Adipocyte (in vitro differentiated cells): ENCODE results near the gene PMEPA1.

ENCODE experiments used
- DNase-seq: peaks from one replicate; pipeline ENCODE4 v3.0.0-alpha.2; 2015; ENCODE audit warnings: low read depth
- H3K27me3 ChIP-seq: replicated peaks from 2 replicates; pipeline ENCODE4 v1.7.0; 2013; ENCODE audit warnings: mild to moderate bottlenecking, low read length, moderate library complexity; ENCODE audit not compliant: control insufficient read depth, insufficient read depth
- H3K36me3 ChIP-seq: 2 replicates; pipeline ENCODE4 v1.7.0; 2013; ENCODE audit warnings: low read length, mild to moderate bottlenecking, moderate library complexity; ENCODE audit not compliant: control insufficient read depth, insufficient read depth, severe bottlenecking
- H3K4me1 ChIP-seq: 2 replicates; pipeline ENCODE4 v1.7.0; 2013; ENCODE audit warnings: mild to moderate bottlenecking, low read length, moderate library complexity; ENCODE audit not compliant: control insufficient read depth, insufficient read depth
- H3K4me3 ChIP-seq: 2 replicates; pipeline ENCODE4 v1.7.0; 2013; ENCODE audit warnings: mild to moderate bottlenecking, low read length, moderate library complexity
- H3K9ac ChIP-seq: 2 replicates; pipeline ENCODE4 v1.7.0; 2013; ENCODE audit warnings: mild to moderate bottlenecking, low read length, moderate library complexity
- H3K9me3 ChIP-seq: 2 replicates; pipeline ENCODE4 v1.7.0; 2013; ENCODE audit warnings: mild to moderate bottlenecking, low read length, moderate library complexity; ENCODE audit not compliant: control insufficient read depth

The PMEPA1 gene

DNA sequence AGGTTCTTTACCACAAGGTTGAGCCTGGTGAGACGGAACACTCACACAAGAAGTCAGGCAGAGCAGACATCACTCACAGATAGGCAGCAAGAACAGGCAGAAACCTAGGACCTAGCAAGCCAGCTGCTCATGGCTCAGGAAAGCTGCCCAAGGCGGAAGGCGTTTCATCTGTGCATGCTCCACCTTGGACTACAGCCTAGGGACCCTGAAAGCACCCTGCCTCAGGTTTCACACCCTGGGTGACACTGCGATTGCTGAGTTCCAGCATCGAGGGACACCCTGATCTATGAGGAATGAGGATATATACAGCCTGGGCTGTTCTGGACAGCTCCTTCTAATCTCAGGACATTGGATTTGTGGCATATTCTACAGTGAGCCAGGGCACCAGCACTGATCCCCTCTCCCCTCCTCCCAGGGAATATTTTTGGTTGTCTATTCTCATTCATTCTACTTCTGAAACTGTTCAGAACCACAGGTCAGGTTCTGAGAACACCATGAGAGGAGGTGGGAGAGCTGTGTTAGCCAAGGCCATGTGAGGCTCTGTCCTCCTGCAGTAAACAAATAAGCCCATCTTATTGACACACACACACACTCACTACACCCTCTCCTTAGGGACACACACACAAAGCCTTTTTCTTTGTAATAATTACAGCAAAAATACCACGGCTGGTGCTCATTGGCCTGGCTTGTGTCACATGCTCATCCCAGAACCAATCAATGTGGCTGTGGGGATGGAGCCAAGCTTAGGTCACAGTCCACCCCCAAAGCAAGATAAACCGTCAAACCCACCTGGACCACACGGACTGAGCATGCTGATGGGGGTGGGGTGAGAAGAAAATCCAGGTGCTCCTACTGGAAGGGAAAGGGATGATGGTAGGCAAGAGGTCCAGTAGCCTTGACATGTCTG lies 26.3 kb upstream of the PMEPA1 start:
- Histone ChIP-seq H3K36me3 (no peaks in the 10 kb centered on the region), H3K4me3 (no peak overlapping the region), H3K9ac (no peak overlapping the region), H3K27me3 (peaks cover 74% of the 10 kb centered on the region), H3K9me3 (no peaks in the 10 kb centered on the region), H3K4me1 (no peaks in the 10 kb centered on the region)
- DNase-seq, result no peak

DNA sequence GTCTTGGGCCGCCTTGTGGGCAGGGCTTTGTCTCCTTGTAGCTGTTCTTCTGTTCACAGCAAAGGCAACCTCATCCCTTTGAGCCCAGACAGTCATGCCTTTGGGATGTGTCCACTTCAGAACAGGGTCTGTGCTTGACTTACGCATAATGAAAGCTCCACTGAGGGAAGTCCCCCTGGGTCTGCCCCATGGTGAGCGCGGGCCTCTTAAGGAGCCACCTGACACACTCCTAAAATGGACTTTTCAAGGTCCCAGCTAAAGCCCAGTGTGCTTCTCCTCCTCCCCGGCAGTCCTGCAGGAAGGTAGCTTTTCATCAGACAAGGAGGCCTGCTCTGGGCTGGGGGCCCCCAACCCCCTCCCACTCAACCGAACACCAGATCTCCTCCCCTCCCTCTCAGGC lies 24.9 kb upstream of the PMEPA1 start:
- H3K27me3 ChIP-seq, result peaks cover 79% of the 10 kb centered on the region
- no peaks in the 10 kb centered on the region for H3K4me1 ChIP-seq
- no peaks in the 10 kb centered on the region for H3K36me3 ChIP-seq
- no peak for DNase-seq
- H3K4me3 ChIP-seq, result no peak overlapping the region
- no peak overlapping the region for H3K9ac ChIP-seq
- no peaks in the 10 kb centered on the region for H3K9me3 ChIP-seq

DNA sequence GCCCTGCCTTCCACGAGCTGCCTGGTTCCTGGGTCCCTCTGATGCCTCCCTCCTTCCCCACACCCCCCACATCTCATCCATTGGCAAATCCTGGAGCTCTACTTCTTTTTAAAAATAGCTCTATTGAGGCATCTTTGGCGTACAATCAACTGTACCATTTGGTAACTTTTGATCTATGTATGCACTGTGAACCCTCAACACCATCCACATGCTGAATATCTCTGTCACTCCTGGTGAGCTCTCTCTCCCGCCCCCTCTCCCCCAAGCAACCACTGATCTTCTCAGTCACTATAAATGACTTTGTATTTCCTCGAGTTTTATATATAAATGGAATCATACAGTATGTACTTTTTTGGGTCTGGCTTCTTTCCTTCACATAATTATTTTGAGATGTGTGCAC lies 22.4 kb upstream of the PMEPA1 start:
- Histone ChIP-seq H3K4me3 (no peak overlapping the region), H3K9ac (no peak overlapping the region), H3K27me3 (peaks cover 85% of the 10 kb centered on the region), H3K9me3 (no peaks in the 10 kb centered on the region), H3K36me3 (no peaks in the 10 kb centered on the region), H3K4me1 (no peaks in the 10 kb centered on the region)
- DNase-seq, result no peak

DNA sequence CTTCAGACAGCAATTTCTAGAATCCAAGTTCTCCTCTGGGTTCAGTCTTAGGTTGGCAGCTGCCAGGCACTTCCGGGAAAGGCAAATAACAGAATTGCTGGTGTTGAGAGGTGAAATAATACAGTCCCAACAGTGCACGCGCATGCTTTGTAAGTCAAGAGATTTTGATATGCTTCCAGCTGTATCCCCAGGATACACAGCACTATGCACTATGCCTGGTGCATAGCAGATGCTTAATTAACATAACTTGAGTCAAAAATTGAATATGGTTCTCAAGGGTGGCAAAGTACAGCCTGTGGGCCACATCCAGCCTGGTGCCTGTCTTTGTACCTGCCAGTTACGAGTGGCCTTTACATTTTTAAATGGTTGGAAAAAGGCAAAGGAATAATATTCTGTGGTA lies 18.9 kb upstream of the PMEPA1 start:
- Histone ChIP-seq H3K36me3 (no peaks in the 10 kb centered on the region), H3K9ac (no peak overlapping the region), H3K4me3 (no peak overlapping the region), H3K27me3 (peaks cover 66% of the 10 kb centered on the region), H3K9me3 (no peaks in the 10 kb centered on the region), H3K4me1 (peaks cover 11% of the 10 kb centered on the region)
- no peak for DNase-seq

DNA sequence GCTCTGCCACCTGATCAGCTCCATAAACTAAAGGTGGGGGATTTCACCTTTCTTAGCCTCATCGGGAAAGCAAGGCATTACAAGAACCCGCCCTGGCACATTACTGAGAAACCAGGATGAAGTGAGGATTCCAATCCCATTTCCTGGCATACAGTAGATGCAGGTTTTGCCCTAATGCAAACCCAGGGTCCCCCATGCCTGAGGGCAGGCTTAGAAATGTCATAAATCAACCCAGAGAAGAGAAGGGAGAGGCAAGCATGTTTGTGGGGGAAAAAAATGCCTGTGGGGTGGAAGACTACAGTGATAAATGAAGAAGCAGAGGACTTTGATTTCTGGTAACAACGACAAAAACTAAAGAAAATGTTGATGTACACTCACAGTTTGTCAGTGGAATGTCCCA lies 18.0 kb upstream of the PMEPA1 start:
- Histone ChIP-seq H3K27me3 (peaks cover 67% of the 10 kb centered on the region), H3K36me3 (no peaks in the 10 kb centered on the region), H3K4me3 (no peak overlapping the region), H3K9ac (no peak overlapping the region), H3K4me1 (peaks cover 11% of the 10 kb centered on the region), H3K9me3 (no peaks in the 10 kb centered on the region)
- DNase-seq, result no peak

DNA sequence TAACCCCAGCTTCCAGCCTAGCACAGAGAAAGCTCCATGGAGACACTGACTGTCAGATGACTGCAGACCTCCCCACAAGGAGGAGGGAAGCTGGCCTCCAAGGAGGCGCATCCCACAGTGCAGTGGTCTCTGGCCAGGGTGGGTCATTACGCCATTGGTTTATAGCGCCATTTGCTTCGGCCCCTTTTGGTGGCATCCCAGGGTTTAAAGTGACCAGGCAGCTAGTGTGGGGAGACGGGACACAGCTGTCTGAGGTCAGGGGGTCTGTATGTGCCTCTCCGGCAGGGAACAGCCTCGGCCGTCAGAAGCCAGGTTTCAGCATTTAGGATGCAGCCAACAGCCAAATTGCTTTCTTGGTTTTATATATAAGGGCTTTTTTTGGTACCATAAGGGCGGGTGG lies 15.8 kb upstream of the PMEPA1 start:
- no peak overlapping the region for H3K9ac ChIP-seq
- H3K27me3 ChIP-seq, result peaks cover 72% of the 10 kb centered on the region
- H3K4me3 ChIP-seq, result no peak overlapping the region
- DNase-seq, result no peak
- H3K4me1 ChIP-seq, result peaks cover 11% of the 10 kb centered on the region
- H3K36me3 ChIP-seq, result no peaks in the 10 kb centered on the region
- no peaks in the 10 kb centered on the region for H3K9me3 ChIP-seq

DNA sequence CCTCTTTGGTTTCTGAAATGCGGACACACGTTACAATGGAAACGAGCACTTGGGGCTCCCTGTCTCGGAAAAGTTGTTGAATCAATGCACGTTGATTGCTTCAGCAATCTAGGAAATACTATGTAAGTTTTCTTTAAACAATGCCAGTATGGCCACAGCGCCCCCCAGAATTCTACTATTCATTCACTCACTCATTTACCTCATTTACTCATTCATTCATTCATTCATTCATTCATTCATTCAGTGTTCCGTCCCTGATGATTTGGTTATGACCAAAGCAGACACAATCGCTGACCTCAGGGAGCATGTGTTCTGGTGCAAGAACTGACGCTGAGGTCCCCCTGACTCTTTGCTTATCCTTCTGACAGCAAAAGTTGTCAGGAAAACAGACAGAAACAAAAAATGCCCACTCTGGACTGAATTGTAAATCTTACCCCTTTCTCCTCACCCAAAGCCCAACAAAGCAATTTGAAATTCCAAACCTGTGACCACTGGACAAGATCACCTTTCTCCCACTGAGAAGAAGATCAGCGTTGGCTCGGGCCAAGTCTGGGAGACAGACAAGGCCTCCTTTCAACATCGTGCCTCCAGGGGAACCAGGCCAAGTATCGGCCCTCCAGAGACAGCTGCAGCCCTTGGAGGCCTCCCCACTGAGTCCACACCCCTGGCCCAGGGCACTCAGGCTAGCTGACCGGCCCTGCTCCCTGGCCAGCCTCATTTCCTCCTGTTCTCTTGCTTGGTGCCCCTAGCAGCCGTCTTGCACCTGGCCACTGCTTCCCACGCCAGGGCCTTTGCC lies 15.0 kb upstream of the PMEPA1 start:
- H3K36me3 ChIP-seq, result no peaks in the 10 kb centered on the region
- H3K4me1 ChIP-seq, result peaks cover 11% of the 10 kb centered on the region
- H3K9ac ChIP-seq, result no peak overlapping the region
- no peak for DNase-seq
- no peak overlapping the region for H3K4me3 ChIP-seq
- H3K27me3 ChIP-seq, result peaks cover 68% of the 10 kb centered on the region
- no peaks in the 10 kb centered on the region for H3K9me3 ChIP-seq

DNA sequence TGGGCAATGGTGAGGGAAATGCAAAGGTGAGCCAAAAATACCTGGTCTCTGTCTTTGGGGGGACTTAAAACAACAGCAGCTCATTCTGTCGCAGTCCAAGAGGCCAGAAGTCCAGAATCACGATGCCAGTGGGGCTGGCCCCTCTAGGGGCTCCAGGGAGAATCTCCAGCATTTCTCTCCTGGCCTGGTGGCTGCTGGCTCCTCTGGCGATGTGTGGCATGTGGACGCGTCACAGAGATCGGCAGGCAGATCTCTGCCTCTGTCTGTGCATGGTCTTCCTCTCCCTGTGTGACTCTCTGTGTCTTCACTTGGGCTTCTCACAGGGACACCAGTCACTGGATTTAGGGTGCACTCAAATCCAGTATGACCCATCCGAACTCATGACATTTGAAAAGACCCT lies 14.0 kb upstream of the PMEPA1 start:
- peaks cover 58% of the 10 kb centered on the region for H3K27me3 ChIP-seq
- no peak overlapping the region for H3K4me3 ChIP-seq

DNA sequence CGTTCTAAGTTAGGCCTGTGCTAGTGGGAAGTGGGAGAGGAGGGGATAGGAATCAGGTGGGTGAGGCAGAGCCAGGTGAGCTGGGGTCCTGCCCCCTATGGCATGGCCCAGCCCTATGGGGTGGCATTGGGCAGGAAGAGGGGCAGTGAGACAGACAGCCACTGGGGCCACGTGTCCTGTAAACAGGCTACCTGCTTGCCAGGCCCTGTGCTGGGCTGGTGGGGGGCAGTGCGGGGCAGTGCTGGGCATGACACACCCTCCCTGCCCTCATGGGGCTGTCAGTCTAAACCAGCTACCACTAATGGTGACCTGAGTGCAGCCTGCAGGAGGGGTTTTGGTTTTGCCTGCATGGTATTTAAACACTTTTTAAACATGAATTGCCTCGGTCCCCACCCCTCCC lies 10.1 kb upstream of the PMEPA1 start:
- Histone ChIP-seq H3K9me3 (no peaks in the 10 kb centered on the region), H3K4me1 (peaks cover 26% of the 10 kb centered on the region), H3K36me3 (no peaks in the 10 kb centered on the region), H3K4me3 (no peak overlapping the region), H3K9ac (no peak overlapping the region), H3K27me3 (peaks cover 34% of the 10 kb centered on the region)
- no peak for DNase-seq

More for the DNA sequence above, 14.0 kb upstream of the PMEPA1 start:
- Histone ChIP-seq H3K9me3 (no peaks in the 10 kb centered on the region), H3K4me1 (peaks cover 12% of the 10 kb centered on the region), H3K36me3 (no peaks in the 10 kb centered on the region), H3K9ac (no peak overlapping the region)
- DNase-seq, result no peak

DNA sequence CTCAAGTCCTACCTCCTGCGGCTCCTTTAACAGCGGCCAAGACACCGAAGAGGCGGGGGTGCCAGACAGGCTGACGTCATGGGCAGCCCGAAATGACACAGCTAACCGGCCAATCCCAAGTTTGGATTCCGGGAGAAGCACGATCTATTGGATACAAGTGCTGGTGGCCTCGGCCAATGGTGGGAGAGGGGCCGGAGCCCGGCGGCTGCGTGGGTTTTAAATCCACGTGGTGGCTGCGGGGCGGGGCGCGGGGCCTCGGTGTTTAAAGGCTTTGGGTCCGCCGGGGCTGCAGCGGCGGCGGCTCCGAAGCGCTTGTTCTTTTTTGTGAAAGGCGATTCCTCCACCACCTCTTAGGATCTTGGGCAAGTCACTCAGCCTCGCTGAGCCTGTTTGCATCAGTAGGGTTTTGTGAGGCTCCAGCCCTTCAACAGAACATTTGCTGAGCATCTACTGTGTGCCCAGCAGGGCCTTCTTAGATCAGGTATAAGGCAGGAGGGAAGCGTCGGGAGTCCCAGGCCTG lies 8.7 kb upstream of the PMEPA1 start:
- peak overlapping the region; percentile 73 for H3K4me3 ChIP-seq
- no peaks in the 10 kb centered on the region for H3K36me3 ChIP-seq
- H3K4me1 ChIP-seq, result peaks cover 30% of the 10 kb centered on the region
- H3K27me3 ChIP-seq, result peaks cover 27% of the 10 kb centered on the region
- H3K9me3 ChIP-seq, result no peaks in the 10 kb centered on the region
- DNase-seq, result peak; percentile 99
- peak overlapping the region; percentile 43 for H3K9ac ChIP-seq

DNA sequence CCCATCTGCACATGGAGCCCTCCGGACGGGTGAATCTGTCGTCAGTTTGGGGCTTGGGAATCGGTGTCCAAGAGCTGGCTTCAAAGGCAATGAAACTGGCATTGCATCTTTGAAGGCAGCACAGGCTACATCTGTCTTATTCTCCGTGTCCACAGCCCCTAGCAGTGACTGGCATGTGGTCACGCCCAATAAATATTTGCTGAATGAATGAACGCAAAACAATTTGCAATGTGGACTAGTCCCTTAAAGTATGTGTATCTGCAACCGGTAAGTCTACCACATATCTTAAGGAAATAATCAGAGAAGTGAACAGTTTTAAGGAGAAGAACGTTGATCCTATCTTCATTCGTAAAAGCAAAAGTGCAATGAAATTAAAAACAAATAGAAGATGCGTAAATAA lies 8.0 kb upstream of the PMEPA1 start:
- Histone ChIP-seq H3K4me3 (peak overlapping the region; percentile 57), H3K9me3 (no peaks in the 10 kb centered on the region), H3K4me1 (peaks cover 38% of the 10 kb centered on the region), H3K9ac (no peak overlapping the region), H3K27me3 (peaks cover 20% of the 10 kb centered on the region), H3K36me3 (no peaks in the 10 kb centered on the region)
- DNase-seq, result no peak
